ENCODE data around the gene BTBD2.

Gene BTBD2

DNA sequence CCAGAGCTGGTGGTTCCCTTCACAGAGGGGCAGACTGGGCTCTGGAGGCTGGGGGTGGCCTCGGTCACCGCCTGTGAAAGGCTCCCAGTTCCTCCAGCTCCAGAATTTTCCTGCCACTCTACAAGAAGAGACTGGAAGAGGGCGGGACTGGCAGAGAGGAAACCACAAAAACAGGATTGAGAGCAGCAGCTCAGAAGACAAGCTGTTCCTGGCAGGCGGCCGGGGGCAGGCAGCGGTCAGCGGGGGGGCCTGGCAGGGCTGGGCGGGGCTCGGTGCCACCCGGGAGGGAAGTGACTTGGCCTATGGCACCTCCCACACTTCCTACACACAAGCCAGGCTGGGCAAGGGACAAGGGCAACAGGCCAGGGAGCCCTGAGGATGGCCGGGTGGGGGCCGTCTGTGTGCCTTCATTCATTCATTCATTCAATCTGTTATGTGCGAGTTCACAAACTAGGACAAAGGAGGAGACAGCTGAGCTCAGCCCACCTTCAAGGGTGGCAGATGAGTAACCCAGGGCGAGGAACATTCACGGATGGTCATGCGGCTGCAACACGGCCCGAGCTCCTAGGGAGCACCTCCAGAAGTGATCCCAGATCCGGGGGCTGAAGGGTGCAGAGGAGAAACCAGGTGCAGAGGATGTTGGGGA lies 16.9 kb upstream of the BTBD2 start:
- ATAC-seq (ENCODE audit: low read depth), result peak; percentile 71
- H3K4me3 ChIP-seq (ENCODE audit: severe bottlenecking), result no peak overlapping the region
- DNase-seq (ENCODE audit: low spot score), result peak; percentile 90
- H3K9me3 ChIP-seq (ENCODE audit: severe bottlenecking), result no peaks in the 10 kb centered on the region
- no peaks in the 10 kb centered on the region for H3K27me3 ChIP-seq (ENCODE audit: insufficient read depth, poor library complexity, severe bottlenecking)
- TF ChIP-seq, protein P1, sequence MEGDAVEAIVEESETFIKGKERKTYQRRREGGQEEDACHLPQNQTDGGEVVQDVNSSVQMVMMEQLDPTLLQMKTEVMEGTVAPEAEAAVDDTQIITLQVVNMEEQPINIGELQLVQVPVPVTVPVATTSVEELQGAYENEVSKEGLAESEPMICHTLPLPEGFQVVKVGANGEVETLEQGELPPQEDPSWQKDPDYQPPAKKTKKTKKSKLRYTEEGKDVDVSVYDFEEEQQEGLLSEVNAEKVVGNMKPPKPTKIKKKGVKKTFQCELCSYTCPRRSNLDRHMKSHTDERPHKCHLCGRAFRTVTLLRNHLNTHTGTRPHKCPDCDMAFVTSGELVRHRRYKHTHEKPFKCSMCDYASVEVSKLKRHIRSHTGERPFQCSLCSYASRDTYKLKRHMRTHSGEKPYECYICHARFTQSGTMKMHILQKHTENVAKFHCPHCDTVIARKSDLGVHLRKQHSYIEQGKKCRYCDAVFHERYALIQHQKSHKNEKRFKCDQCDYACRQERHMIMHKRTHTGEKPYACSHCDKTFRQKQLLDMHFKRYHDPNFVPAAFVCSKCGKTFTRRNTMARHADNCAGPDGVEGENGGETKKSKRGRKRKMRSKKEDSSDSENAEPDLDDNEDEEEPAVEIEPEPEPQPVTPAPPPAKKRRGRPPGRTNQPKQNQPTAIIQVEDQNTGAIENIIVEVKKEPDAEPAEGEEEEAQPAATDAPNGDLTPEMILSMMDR (IDR thresholded peaks at IDR 0.05; ENCODE audit: poor library complexity, severe bottlenecking), result no peak
- no peaks in the 10 kb centered on the region for H3K36me3 ChIP-seq (ENCODE audit: low read depth)
- peak overlapping the region; percentile 91 for H3K27ac ChIP-seq (ENCODE audit: poor library complexity, severe bottlenecking)
- peaks cover 14% of the 10 kb centered on the region for H3K4me1 ChIP-seq (ENCODE audit: insufficient read depth, poor library complexity, severe bottlenecking)

DNA sequence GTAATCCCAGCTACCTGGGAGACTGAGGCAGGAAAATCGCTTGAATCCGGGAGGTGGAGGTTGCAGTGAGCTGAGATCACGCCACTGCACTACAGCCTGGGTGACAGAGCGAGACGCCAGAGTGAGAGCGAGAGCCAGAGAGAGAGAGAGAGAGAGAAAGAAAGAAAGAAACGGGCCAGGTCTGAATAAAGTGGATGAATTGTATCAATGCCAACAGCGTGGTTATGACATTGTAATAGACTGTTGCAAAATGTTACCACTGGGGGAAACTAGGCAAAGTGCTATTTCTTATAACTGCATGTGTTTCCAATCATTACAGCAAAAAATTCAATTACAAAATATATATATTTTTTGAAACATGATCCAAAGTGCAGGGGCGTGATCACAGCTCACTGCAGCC lies 11.8 kb upstream of the BTBD2 start:
- no peak overlapping the region for H3K27ac ChIP-seq (ENCODE audit: poor library complexity, severe bottlenecking)
- no peaks in the 10 kb centered on the region for H3K36me3 ChIP-seq (ENCODE audit: low read depth)
- H3K4me3 ChIP-seq (ENCODE audit: severe bottlenecking), result no peak overlapping the region
- H3K27me3 ChIP-seq (ENCODE audit: insufficient read depth, poor library complexity, severe bottlenecking), result no peaks in the 10 kb centered on the region
- H3K9me3 ChIP-seq (ENCODE audit: severe bottlenecking), result no peaks in the 10 kb centered on the region
- peaks cover 9% of the 10 kb centered on the region for H3K4me1 ChIP-seq (ENCODE audit: insufficient read depth, poor library complexity, severe bottlenecking)
- ATAC-seq (ENCODE audit: low read depth) (no peak), DNase-seq (ENCODE audit: low spot score) (no peak)
- TF ChIP-seq, protein P1 (IDR thresholded peaks at IDR 0.05; ENCODE audit: poor library complexity, severe bottlenecking), result no peak

DNA sequence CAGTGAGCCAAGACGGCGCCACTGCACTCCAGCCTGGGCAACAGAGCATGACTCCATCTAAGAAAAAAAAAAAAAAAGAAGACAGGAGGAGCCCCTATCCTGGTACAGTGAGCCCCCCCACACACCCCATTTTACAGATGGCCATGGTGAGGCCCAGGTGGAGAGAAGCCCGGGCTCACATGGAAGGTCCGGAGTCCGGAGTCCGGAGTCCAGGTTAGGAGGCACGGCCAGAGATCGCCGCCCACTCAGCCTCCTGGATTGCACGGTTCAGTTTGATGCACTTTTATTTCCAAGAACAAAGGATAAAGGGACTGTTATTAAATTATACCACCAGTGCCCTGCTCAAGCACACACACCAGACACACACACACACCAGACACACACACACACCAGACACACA lies 11.3 kb upstream of the BTBD2 start:
- DNase-seq (ENCODE audit: low spot score) (no peak), ATAC-seq (ENCODE audit: low read depth) (no peak)
- H3K4me1 ChIP-seq (ENCODE audit: insufficient read depth, poor library complexity, severe bottlenecking), result peaks cover 5% of the 10 kb centered on the region
- H3K27me3 ChIP-seq (ENCODE audit: insufficient read depth, poor library complexity, severe bottlenecking), result no peaks in the 10 kb centered on the region
- H3K27ac ChIP-seq (ENCODE audit: poor library complexity, severe bottlenecking), result no peak overlapping the region
- no peaks in the 10 kb centered on the region for H3K9me3 ChIP-seq (ENCODE audit: severe bottlenecking)
- H3K36me3 ChIP-seq (ENCODE audit: low read depth), result no peaks in the 10 kb centered on the region
- no peak overlapping the region for H3K4me3 ChIP-seq (ENCODE audit: severe bottlenecking)
- TF ChIP-seq, protein P1 (IDR thresholded peaks at IDR 0.05; ENCODE audit: poor library complexity, severe bottlenecking), result no peak

DNA sequence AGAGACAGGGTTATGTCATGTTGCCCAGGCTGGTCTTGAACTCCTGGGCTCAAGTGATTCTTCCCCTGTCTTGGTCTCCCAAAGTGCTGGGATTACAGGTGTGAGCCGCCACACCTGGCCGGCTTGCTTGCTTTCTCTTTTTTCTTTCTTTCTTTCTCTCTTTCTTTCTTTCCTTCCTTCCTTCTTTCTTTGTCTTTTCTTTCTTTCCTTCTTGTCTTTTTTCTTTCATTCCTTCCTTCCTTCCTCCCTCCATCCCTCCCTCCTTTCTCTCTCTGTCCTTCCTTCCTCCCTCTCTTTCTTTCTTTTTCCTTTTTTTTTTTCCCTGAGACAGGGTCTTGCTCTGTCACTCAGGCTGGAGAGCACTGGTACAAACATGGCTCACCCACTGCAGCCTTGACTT lies 6.8 kb upstream of the BTBD2 start:
- Histone ChIP-seq H3K9me3 (ENCODE audit: severe bottlenecking) (no peaks in the 10 kb centered on the region), H3K27ac (ENCODE audit: poor library complexity, severe bottlenecking) (no peak overlapping the region), H3K4me3 (ENCODE audit: severe bottlenecking) (no peak overlapping the region), H3K4me1 (ENCODE audit: insufficient read depth, poor library complexity, severe bottlenecking) (no peaks in the 10 kb centered on the region), H3K27me3 (ENCODE audit: insufficient read depth, poor library complexity, severe bottlenecking) (no peaks in the 10 kb centered on the region), H3K36me3 (ENCODE audit: low read depth) (no peaks in the 10 kb centered on the region)
- no peak for ATAC-seq (ENCODE audit: low read depth)
- DNase-seq (ENCODE audit: low spot score), result no peak
- TF ChIP-seq, protein P1 (IDR thresholded peaks at IDR 0.05; ENCODE audit: poor library complexity, severe bottlenecking), result no peak

DNA sequence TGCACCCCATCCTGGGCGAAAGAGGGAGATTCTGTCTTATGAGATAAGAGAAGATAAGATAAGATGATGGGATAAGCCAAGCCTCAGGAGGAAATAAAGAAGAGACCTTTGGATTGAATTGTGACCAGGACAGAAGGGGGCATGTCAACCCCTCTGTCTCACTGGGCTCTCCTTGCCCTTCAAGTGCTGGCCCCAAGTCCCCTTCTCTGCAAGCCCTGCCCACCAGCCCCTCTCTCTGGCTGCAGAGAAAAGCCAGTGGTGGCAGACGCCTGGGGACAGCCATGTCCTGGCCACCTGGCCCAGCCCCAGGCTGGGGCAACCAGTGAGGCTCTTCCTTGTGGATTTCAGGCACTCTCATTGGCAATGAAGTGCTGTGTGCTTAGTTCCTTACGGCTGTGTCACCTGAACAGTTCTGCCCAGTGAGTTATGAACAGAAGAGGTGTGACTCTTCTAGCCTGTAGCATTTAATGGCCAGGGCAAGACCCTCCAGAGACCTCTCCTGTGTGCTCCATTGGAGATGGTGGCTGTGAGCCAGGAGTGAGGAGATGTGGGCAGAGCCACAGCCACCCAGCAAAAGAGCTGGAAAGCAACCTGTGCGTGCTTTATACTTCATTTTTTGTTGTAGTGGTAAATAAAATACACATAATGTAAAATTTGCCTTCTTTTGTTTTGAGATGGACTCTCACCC lies 6.1 kb upstream of the BTBD2 start:
- TF ChIP-seq, protein P1 (IDR thresholded peaks at IDR 0.05; ENCODE audit: poor library complexity, severe bottlenecking), result no peak
- Histone ChIP-seq H3K4me1 (ENCODE audit: insufficient read depth, poor library complexity, severe bottlenecking) (no peaks in the 10 kb centered on the region), H3K9me3 (ENCODE audit: severe bottlenecking) (no peaks in the 10 kb centered on the region)

More for the DNA sequence above, 6.1 kb upstream of the BTBD2 start:
- H3K27me3 ChIP-seq (ENCODE audit: insufficient read depth, poor library complexity, severe bottlenecking), result no peaks in the 10 kb centered on the region
- H3K27ac ChIP-seq (ENCODE audit: poor library complexity, severe bottlenecking), result no peak overlapping the region
- ATAC-seq (ENCODE audit: low read depth) (no peak), DNase-seq (ENCODE audit: low spot score) (no peak)
- H3K36me3 ChIP-seq (ENCODE audit: low read depth), result no peaks in the 10 kb centered on the region
- H3K4me3 ChIP-seq (ENCODE audit: severe bottlenecking), result no peak overlapping the region

Measured in RWPE2 (cell line).